HG03066 (cell line): Measurements from ENCODE around the gene CUX1.
"Not testable (repeated sequence)": the region's sequence is repeated elsewhere in the genome, so short reads cannot be mapped to it uniquely, and the experiment has no call there.

Source experiments
- ATAC-seq: cut with Tn5 transposase; IDR thresholded peaks from one replicate; pipeline ENCODE4 v1.9.1; 2021; ENCODE audit warnings: low read depth; ENCODE audit not compliant: unreplicated experiment

CUX1 gene

DNA sequence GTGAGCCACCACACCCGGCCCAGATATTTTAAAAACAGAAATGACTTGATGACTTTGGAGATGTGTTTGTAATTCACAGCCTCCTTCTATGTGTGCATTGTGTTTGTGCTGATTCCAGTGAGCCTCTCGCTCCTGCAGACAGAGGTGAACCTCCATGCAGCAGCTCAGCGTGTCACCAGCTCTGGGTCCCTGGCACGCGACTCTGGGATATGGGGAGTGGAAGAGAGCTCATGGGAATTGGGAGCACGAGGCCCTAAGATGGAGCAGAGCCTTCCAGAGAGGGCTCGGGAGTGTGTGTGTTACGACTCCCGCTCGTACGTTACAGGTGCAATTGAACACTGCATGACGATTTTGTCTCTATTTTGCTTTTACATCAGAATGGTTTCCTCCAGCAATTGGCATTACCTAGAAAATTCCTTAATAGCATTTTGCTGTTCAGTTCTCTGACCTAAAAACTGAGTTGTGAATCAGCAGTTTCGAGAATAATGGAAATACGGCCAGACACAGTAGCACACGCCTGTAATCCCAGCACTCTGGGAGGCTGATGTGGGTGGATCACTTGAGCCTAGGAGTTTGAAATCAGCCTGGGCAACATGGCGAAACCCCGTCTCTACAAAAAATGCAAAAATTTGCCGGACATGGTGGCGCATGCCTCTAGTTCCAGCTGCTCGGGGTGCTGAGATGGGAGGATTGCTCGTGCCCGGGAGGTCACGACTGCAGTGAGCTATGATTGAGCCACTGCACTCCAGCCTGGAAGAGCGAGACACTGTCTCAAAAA is 204.6 kb downstream of the CUX1 start:
- ATAC-seq = no peak

- ATAC-seq = no peak
Measured at GRCh38 chr7:102024005-102024768, 206.8 kb downstream of the CUX1 start.

GRCh38 chr7:102024769-102025391 is 207.5 kb downstream of the CUX1 start:
- no peak for ATAC-seq

DNA sequence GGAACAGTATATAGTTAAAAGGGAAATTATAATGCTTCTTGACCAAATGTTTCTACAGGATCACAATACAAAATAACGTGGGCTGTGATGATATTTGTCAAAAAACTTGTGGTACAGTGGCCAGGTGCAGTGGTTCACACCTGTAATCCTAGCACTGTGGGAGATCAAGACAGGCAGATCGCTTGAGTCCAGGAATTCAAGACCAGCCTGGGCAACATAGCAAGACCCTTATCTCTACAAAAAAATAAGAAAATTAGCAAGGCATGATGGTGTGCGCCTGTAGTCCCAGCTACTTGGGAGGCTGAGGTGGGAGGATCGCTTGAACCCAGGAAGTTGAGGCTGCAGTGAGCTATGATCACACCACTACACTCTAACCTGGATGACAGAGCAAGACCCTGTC is 208.4 kb downstream of the CUX1 start:
- not testable (repeated sequence) for ATAC-seq

DNA sequence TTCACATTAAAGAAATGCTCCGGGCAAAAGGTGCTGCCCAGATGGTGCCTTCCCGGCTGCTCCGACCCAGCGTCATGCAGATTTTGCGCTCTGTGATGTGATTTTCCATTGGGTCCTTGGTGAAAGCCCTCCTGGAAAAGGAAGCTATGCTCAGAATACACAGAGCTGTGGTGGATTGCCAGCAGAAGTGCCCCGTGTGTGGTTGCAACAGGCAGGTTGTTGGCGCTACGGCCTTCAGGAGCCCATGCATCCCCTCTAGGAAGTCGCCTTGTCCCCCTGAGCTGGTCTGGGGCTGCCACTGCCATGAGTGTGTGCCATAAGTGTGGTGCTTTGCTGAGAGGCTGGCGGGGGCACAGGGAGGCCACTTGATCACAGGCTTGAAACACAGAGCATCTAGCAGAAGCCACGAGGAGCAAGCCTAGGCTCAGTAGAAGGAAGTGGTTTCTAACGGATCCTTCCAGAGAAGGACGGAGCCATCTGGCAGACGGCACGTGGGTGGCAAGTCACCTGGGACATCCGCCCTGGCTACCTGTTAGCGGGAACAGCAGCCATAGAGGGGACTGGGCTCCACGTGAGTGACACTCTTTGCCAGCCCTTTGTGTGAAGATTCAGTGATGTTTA is 210.9 kb downstream of the CUX1 start:
- ATAC-seq = no peak

DNA sequence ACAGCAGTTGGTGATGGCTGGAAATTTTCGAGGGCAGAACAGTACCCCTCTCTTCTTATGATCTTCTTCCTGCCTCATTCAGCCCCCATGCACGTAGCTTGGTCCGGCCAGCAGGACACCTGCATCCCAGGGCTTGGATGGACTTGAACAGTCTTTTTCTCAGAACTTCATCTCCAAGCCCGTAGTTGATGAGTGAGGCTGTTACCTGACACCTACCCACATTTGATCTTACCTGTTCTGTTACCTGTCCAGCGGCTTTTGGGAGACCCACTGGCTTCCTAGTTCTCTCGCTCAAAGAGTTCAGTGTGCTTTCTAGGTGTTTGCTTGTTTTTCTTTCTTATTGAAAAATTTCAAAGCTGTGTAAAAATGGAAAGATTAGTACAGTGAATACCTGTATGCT is 212.2 kb downstream of the CUX1 start:
- no peak for ATAC-seq

- no peak for ATAC-seq
Measured at GRCh38 chr7:102030696-102031095, 213.3 kb downstream of the CUX1 start.

DNA sequence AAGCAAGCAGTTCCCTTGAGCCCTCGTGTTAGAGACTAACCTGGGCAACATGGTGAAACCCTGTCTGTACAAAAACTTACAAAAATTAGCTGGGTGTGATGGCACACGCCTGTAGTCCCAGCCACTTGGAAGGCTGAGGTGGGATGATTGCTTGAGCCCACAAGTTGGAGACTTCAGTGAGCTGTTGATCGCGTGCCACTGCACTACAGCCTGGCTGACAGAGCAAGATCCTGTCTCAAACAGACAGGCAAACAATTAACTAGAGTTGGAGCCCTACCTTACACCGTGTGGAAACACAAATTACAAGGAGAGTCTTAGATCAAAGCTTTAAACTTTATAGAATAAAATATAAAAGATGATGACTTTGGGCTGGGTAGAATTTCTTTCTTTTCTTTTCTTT is 219.5 kb downstream of the CUX1 start:
- no peak for ATAC-seq

DNA sequence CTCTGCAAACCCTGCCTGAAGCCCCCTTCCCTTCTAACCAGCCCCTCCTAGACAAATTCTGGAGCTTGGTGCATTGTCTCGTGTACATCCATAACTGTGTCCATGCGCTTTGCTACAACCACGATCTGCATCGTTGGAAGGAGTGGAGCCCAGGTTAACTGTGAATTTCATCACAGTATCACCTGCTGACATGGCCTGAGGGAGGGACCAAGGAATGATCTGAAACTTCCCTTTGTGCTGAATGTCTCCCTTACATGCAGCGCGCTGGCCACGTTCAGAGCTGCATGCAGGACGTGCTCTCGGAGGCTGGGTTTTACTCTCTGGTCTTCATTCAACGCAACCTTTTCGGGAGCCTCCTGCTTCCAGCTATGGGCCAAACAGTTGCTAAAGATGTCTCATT is 222.3 kb downstream of the CUX1 start:
- no peak for ATAC-seq

GRCh38 chr7:102040569-102040968 is 223.1 kb downstream of the CUX1 start:
- ATAC-seq = no peak

DNA sequence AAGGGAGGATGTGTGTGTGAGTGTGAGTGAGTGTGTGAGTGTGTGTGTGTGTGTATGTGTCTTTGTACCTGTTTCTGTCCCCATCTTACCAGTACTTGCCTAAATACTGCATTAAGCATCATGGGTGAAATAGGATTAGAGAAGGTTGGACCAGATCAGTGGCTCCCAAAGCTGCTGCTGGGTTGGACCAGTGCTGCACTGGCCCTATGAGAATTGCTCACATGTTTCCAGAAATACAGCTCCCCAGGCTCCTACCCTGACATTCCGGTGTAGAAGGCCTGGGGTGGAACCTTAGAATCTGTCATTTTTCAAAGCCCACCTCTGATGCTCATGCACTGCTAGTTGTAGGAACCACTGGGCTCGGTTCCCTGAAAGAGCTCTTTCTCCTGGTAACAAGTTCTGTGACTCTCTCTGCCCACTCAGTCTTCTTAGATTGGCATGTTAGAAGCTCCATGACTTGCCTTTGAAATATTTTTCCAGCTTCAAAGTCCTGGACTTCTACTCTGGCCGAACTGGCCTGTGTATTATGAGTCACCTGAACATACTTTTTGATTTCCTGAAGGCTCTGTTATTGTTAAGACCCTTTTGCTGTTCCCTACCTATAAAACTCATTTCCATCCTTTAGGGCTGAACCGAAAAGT is 224.7 kb downstream of the CUX1 start:
- ATAC-seq = no peak

DNA sequence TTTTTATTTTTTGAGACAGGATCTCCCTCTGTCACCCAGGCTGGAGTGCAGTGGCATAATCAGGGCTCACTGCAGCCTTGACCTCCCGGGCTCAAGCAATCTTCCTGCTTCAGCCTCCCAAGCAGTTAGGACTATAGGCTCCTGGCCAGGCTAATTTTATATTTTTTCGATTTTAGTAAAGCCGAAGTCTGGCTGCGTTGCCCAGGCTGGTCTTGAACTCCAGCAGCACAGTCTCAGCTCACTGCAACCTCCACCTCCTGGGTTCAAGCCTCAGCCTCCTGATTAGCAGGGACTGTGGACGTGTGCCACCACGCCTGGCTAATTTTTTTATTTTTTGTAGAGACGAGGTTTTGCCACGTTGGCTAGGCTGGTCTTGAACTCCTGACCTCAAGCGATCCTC is 225.4 kb downstream of the CUX1 start:
- ATAC-seq = not testable (repeated sequence)

DNA sequence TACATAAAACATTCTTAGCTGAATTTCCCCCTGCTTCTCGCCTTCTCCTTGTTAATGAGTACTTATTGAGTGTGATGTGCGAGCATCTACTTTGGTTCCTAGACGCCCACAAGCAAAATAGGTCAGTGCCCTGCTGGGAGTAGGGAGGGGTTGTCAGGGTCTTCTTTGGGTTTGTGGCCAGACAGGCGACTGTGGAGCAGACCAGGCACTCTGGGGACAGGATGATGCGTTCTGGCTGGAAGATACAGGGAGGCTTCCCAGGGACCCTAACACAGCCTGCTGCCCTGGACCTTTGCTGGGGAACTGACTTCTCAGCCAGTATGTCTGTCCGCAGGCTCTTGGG is 227.2 kb downstream of the CUX1 start:
- no peak for ATAC-seq

DNA sequence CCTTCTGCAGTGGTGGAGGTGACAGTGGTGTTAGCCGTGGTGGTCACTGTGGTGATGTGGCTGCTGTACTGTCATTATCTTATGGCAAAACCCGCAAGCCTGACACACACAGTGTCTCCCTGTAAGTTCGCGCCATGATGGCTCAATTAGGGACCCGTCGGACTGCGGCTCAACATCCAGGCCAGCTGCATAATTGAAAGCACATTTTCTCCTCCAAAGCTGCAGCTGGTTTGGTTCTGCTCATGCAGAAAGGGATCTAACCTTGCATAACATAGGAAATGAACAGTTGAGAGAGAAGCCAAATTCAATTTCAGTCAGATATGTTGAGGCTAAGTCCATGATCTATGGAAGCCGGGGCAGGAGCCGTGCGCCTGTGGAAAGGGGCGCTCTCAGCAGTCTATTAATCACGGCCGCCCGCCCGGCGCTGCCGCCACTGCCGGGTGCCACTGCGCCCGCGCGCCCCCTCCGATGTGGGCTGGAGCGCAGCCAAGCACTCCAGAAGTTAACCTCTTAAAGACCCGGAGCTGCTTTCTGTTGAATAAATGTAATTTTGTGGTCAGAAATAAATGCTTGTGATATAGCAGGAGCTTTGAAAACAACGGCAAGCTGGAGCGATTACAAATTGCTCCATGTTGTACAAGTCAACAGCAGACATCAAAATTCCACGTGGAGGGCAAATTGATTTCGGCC is 227.7 kb downstream of the CUX1 start:
- ATAC-seq = no peak

DNA sequence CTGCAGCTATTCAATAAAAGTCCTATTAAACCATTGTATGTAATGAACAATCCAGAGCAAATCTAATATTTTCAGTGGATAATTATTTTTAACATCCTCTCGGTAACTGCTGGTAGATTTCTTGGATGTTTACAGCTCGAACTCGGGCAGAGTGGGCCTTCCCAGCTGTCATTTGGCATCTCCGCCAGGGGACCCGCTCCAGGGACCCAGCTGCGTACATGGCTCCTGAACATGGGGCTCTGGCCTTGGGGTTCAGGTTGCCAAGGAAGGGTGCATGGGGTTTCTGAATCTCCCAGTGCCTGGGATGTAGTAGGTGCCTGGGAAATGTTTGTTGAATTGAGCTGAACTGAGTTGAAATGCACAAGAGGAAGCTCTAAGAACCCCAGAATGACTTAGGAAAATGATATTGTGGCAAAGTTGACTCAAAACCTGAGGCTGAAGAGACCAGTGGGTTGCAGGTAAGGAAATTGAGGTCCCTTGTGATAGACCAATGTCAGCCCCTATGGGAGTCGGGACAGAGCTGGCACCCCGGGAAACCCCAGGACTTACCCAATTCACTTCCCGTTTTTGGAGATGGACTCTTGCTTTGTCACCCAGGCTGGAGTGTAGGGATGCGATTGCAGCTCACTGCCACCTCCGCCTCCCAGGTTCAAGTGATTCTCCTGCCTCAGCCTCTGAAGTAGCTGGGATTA is 228.4 kb downstream of the CUX1 start:
- no peak for ATAC-seq

- ATAC-seq = no peak
Measured at GRCh38 chr7:102046373-102047117, 229.1 kb downstream of the CUX1 start.

DNA sequence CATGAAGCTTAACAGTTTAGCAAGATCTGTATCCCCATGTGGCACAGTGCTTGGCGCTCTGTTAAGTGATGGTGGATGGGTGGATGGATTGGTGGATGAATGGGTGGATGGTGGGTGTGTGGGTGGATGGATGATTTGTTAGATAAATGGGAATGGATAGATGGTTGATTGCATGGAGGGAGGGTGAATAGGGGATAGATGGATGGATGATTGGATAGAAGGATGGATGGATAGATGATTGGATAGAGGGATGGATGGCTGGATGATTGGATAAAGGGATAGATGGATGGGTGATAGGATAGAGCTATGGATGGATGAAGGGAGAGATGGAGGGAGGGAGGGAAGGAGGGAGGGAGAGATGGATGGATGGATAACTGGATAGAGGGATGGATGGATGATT is 229.7 kb downstream of the CUX1 start:
- no peak for ATAC-seq

DNA sequence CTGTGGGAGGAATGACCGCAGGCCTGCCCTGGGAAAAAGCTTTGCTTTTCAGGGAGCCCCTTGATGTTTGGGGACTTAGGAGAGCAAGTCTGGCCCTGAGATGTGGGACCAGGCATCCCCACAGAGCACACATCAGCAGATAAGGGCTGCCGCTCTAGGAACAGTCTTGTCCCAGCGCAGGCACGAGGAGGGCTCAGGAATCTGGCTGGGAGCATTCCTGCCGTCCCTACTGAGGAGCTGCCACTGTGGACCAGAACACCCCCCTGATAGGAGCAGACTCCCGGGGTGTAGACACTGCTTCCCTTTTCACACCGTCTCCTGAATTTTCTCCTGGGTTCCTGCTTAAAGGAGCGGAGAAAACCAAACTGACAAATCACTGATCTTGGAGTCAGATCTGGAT is 232.3 kb downstream of the CUX1 start:
- ATAC-seq = no peak

DNA sequence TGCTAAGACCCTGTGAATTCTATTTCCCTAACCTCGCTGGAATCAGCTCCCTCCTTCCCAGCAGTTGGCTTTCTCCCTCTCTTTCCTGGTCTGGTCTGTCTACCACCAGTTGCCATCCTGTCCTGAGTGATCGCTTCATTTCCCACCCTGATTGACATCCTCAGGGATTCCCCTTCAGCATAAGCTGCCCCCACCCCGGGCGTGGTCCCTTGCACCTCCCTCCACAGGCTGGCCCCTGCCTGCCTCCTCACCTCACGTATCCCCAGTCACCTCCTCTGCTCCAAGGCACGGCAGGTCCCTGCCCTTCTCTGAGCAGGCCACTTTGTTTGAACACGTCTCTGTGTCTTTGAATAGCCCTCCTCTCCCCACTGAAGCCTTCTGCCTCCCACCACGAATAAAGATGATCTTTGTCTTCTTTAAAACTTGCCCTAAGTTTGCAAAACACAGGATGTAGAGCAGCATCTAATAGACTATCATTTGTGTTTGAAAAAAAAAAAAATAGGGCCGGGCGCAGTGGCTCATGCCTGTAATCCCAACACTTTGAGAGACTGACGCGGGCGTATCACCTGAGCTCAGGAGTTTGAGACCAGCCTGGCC is 233.5 kb downstream of the CUX1 start:
- ATAC-seq = no peak
